Measurements from ENCODE around the gene BMP6. TPM values are rescaled to one million over a fixed set of nuclear protein-coding genes. Genes with fewer than 3 reads are reported as not detected.

Gene BMP6
- total RNA-seq, 1 experiment from 2014 or later = 0.15 TPM

DNA sequence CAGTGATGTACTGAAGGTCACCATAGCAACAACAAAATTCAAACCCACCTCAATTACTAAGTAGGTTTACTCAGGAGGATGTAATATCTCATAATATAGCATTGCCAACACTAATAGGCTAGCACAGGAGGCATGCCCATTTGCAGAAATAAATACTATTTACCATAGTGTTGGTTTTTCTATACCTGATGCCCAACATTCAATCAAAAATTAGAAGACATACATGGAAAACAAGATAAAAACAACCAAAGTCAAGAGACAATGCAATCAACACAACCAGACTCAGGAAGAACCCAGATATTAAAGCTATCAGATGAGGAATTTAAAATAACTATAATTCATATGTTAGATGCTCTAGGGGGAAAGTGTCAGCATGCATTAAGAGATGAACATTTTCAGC, 199.0 kb downstream of the BMP6 start:
- DNase-seq (no peak), ATAC-seq (no peak)
- Histone ChIP-seq H3K36me3 (ENCODE audit: low read depth, low read length) (no peaks in the 10 kb centered on the region), H3F3A (ENCODE audit: low read length, unreplicated experiment) (no peaks in the 10 kb centered on the region), H3K9me2 (replicated peaks; ENCODE audit: low read length) (no peaks in the 10 kb centered on the region), H2AFZ (ENCODE audit: low read length) (no peak overlapping the region), H3K4me3 (ENCODE audit: low read length) (no peak overlapping the region), H3K4me2 (ENCODE audit: low read length) (no peak overlapping the region), H3K9me3 (ENCODE audit: low read length) (no peaks in the 10 kb centered on the region), H3K9ac (ENCODE audit: low read length) (no peak overlapping the region), H3K27me3 (ENCODE audit: low read length) (no peaks in the 10 kb centered on the region), H3K27ac (ENCODE audit: low read length) (no peak overlapping the region), H3K79me2 (ENCODE audit: low read length) (no peaks in the 10 kb centered on the region), H4K20me1 (ENCODE audit: low read length) (no peaks in the 10 kb centered on the region), H3K4me1 (ENCODE audit: insufficient read depth, low read length) (peaks cover 13% of the 10 kb centered on the region)
- CTCF ChIA-PET = no interaction called here
- BruUV-seq (replicated peaks) = no TSS peak
- TF ChIP-seq EZH2phosphoT487 (IDR thresholded peaks at IDR 0.05; ENCODE audit: borderline replicate concordance, low read length) (no peak), EZH2 (IDR thresholded peaks at IDR 0.05; ENCODE audit: low read length, unreplicated experiment) (no peak)
- POLR2A ChIA-PET (ENCODE audit: unreplicated experiment) = no interaction called here
- intact Hi-C loops (cut with micrococcal nuclease) = no loop called here

Other genes starting within 250 kb of the BMP6 start
- gene DSP, start 184.4 kb upstream of the BMP6 start, total RNA-seq (2014; rRNA removed) = 54.7 and 71.6 TPM in 2 replicates
- 7.0 and 7.7 TPM in 2 replicates for gene SNRNP48, start 135.9 kb upstream of the BMP6 start, total RNA-seq (2014; rRNA removed)
- 218 and 221 TPM in 2 replicates for gene TXNDC5, start 184.7 kb downstream of the BMP6 start, total RNA-seq (2014; rRNA removed)

Data from PC-3 (cell line).